ENCODE data around the gene UBE2D2.

GRCh38 chr5:139512786-139513390 lies 48.3 kb upstream of the UBE2D2 start:
- TF ChIP-seq CTCF (IDR thresholded peaks at IDR 0.05) (no peak), ZFX (IDR thresholded peaks at IDR 0.05; ENCODE audit: borderline replicate concordance) (no peak)
